Hair follicle dermal papilla cell (primary cell): ENCODE measurements around the gene CDY1. TPM values are rescaled to one million over a fixed set of nuclear protein-coding genes. Genes with fewer than 3 reads are reported as not detected.

Source experiments
- total RNA-seq: library from RNA; depleted of rRNA; stranded (reverse); fragments of >200 nt; gene quantifications from 2 replicates; pipeline ENCODE4 v1.2.3, GENCODE V29; 2012

The CDY1 gene, protein sequence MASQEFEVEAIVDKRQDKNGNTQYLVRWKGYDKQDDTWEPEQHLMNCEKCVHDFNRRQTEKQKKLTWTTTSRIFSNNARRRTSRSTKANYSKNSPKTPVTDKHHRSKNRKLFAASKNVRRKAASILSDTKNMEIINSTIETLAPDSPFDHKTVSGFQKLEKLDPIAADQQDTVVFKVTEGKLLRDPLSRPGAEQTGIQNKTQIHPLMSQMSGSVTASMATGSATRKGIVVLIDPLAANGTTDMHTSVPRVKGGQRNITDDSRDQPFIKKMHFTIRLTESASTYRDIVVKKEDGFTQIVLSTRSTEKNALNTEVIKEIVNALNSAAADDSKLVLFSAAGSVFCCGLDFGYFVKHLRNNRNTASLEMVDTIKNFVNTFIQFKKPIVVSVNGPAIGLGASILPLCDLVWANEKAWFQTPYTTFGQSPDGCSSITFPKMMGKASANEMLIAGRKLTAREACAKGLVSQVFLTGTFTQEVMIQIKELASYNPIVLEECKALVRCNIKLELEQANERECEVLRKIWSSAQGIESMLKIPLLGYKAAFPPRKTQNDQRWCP
- not detected in 2 replicates for total RNA-seq

DNA sequence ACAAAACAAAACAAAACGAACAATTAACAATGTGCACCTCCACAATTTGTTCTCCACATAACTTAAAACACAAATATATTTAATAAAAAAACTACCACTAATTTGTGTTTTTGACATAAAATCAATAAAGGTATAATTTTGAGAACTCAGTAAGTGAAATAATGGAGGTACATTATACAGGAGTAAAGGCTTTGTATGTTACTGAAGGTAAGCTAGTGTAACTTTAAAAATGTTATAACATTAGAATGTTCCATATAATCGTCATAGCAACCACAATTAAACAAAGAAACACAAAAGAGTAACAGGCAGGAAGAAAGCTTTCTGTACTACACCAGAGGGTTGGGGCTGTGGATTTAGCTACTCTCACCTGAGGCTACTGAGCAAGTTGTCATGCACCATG is at the start of gene CDY1:
CDY1 (plus strand) TSS at position 301 of the 400 bp plus-strand sequence. CDS start 326 bp downstream, outside the sequence.

